Smooth muscle cell (in vitro differentiated cells): ENCODE measurements around the gene FAHD1. TPM values are rescaled to one million over a fixed set of nuclear protein-coding genes. Genes with fewer than 3 reads are reported as not detected.

Source experiments
- DNase-seq: peaks from one replicate; lab custom pipeline; 2025; ENCODE audit not compliant: unreplicated experiment; lab: John Stamatoyannopoulos, UW
- H2AFZ ChIP-seq: fragments of 200-600 bp; sonication (generic); 2 replicates; pipeline ENCODE4 v1.6.0; 2016; ENCODE audit warnings: antibody characterized with exemption, low read depth, mild to moderate bottlenecking
- H3F3A ChIP-seq: fragments of 200-600 bp; sonication (generic); 2 replicates; pipeline ENCODE4 v1.6.0; 2017; ENCODE audit warnings: antibody characterized with exemption, low read depth
- H3K27ac ChIP-seq: fragments of 200-600 bp; sonication (generic); 2 replicates; pipeline ENCODE4 v1.5.1; 2016; ENCODE audit warnings: low read depth, mild to moderate bottlenecking
- H3K27me3 ChIP-seq: fragments of 200-600 bp; sonication (generic); 2 replicates; pipeline ENCODE4 v1.6.1; 2016; ENCODE audit warnings: low read depth, mild to moderate bottlenecking
- H3K36me3 ChIP-seq: fragments of 200-600 bp; sonication (generic); 2 replicates; pipeline ENCODE4 v1.5.1; 2016; ENCODE audit warnings: low read depth
- H3K4me1 ChIP-seq: fragments of 200-600 bp; sonication (generic); 2 replicates; pipeline ENCODE4 v1.5.1; 2016; ENCODE audit warnings: low read depth
- H3K4me2 ChIP-seq: fragments of 200-600 bp; sonication (generic); 2 replicates; pipeline ENCODE4 v1.6.0; 2016; ENCODE audit warnings: mild to moderate bottlenecking
- H3K4me3 ChIP-seq: fragments of 200-600 bp; sonication (generic); 2 replicates; pipeline ENCODE4 v1.5.1; 2016; ENCODE audit warnings: mild to moderate bottlenecking
- H3K79me2 ChIP-seq: fragments of 200-600 bp; sonication (generic); 2 replicates; pipeline ENCODE4 v1.6.0; 2016; ENCODE audit warnings: low read depth, mild to moderate bottlenecking
- H3K9ac ChIP-seq: fragments of 200-600 bp; sonication (generic); 2 replicates; pipeline ENCODE4 v1.6.0; 2016; ENCODE audit warnings: low read depth
- H3K9me3 ChIP-seq: fragments of 200-600 bp; sonication (generic); replicated peaks from 2 replicates; pipeline ENCODE4 v1.5.1; 2016; ENCODE audit warnings: low read depth
- H4K20me1 ChIP-seq: fragments of 200-600 bp; sonication (generic); 2 replicates; pipeline ENCODE4 v1.6.0; 2016; ENCODE audit warnings: low read depth
- CTCF ChIP-seq: fragments of 200-600 bp; sonication (generic); IDR thresholded peaks from 2 replicates; pipeline ENCODE4 v1.5.1; 2017; ENCODE audit warnings: borderline replicate concordance, mild to moderate bottlenecking, antibody characterized with exemption; ENCODE audit not compliant: insufficient read depth, poor library complexity, severe bottlenecking
- WGBS: methylation state at CpG from one replicate; pipeline ENCODE4 v1.1.7; 2016; ENCODE audit warnings: low lambda C conversion rate; 5-methylcytosine and 5-hydroxymethylcytosine counted together
- polyA plus RNA-seq: library from polyadenylated mRNA; unstranded; fragments of >200 nt; fragmentation: Nextera tagmentation; extraction: Ambion mirVana; gene quantifications from 2 replicates; pipeline ENCODE4 v1.2.1, GENCODE V29; 2016
- total RNA-seq: library from RNA; depleted of rRNA; stranded (reverse); fragments of >200 nt; gene quantifications from 2 replicates; pipeline ENCODE4 v1.2.3, GENCODE V29; 2014

Gene FAHD1
- total and polyA plus RNA-seq, 2 experiments from 2014 or later = 32.4 TPM

GRCh38 chr16:1791943-1792812 lies 34.8 kb upstream of the FAHD1 start:
- H3K4me2 ChIP-seq = no peak overlapping the region
- peaks cover 12% of the 10 kb centered on the region for H4K20me1 ChIP-seq
- no peaks in the 10 kb centered on the region for H3K9me3 ChIP-seq
- TF ChIP-seq CTCF = no peak
- H3K4me3 ChIP-seq = no peak overlapping the region
- H3K27me3 ChIP-seq = no peaks in the 10 kb centered on the region
- 98% methylated on average over 55 of the region's 59 CpGs for WGBS
- no peak overlapping the region for H2AFZ ChIP-seq
- no peak overlapping the region for H3K9ac ChIP-seq
- H3K4me1 ChIP-seq = no peaks in the 10 kb centered on the region
- no peaks in the 10 kb centered on the region for H3K36me3 ChIP-seq
- H3K27ac ChIP-seq = no peak overlapping the region
- H3K79me2 ChIP-seq = peaks cover 4% of the 10 kb centered on the region
- no peaks in the 10 kb centered on the region for H3F3A ChIP-seq
- DNase-seq = no peak

GRCh38 chr16:1792836-1793577 lies 34.0 kb upstream of the FAHD1 start:
- Histone ChIP-seq H3K27me3 (no peaks in the 10 kb centered on the region), H4K20me1 (peaks cover 6% of the 10 kb centered on the region), H3K4me1 (no peaks in the 10 kb centered on the region), H3K4me2 (no peak overlapping the region), H3K4me3 (no peak overlapping the region), H3K27ac (no peak overlapping the region), H3K36me3 (no peaks in the 10 kb centered on the region), H3K79me2 (no peaks in the 10 kb centered on the region), H3K9ac (no peak overlapping the region), H2AFZ (no peak overlapping the region), H3F3A (no peaks in the 10 kb centered on the region), H3K9me3 (no peaks in the 10 kb centered on the region)
- no peak for TF ChIP-seq CTCF
- no peak for DNase-seq
- 95% methylated on average over 28 of the region's 33 CpGs for WGBS

DNA sequence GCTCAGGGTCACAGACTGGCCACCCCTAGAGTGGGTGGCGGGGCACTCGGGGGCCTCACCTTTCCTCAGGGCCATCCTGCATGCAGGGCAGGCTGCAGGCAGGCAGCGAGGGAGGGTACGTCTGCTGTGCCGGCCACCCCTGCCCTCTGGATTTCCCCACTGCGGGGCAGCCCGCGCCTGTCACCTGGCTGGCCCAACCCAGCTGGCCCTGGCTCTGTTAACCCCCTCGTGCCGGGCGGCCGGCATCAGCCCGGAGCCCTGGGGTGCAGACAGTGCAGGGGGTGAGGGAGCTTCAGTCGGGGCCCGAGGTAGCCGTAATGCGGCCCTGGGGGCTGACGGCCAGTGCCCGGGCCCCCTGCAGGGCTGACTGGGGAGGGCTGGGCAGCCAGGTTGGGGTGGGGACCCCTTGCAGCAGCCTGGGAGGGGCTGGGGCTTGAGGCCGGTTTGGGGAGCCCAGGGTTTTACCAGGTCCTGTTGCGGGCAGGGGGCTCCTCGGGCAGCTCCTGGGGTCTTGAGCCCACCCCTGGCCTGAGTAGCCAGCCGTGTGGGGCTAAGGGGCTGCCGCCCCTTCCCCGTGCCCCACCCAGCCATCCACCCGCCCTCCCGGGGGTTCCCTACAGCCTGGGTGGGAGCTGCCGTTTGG lies 33.3 kb upstream of the FAHD1 start, which contains the start of gene IGFALS:
TSS of gene IGFALS (minus strand) at position 128 of the 643 bp plus-strand sequence. CDS start at position 75, 53 bp downstream.
- no peak within 1 kb of the TSS for H3K4me3 ChIP-seq
- no peaks in the 10 kb centered on the region for H4K20me1 ChIP-seq

More for the DNA sequence above, 33.3 kb upstream of the FAHD1 start, which contains the start of gene IGFALS:
- H3K27ac ChIP-seq = no peak within 1 kb of the TSS
- no peaks in the 10 kb centered on the region for H3K36me3 ChIP-seq
- TF ChIP-seq CTCF = no peak
- 91% methylated on average over 15 of the region's 28 CpGs for WGBS
- no peaks in the 10 kb centered on the region for H3K9me3 ChIP-seq
- no peak within 1 kb of the TSS for H3K4me2 ChIP-seq
- H3K27me3 ChIP-seq = no peaks in the 10 kb centered on the region
- no peaks in the 10 kb centered on the region for H3K4me1 ChIP-seq
- no peaks in the 10 kb centered on the region for H3F3A ChIP-seq
- H3K79me2 ChIP-seq = no peaks in the 10 kb centered on the region
- no peak within 1 kb of the TSS for H2AFZ ChIP-seq
- DNase-seq = no peak
- H3K9ac ChIP-seq = no peak within 1 kb of the TSS
